GM10248 (cell line): ENCODE results near the gene ADAD2.

Source experiments
- CTCF ChIA-PET: fragments of 300-600 bp; sonication (Branson Sonifier 250); formaldehyde crosslinking; extraction: SDS; loops from one replicate; lab custom pipeline; 2021; ENCODE audit warnings: antibody characterized with exemption; lab: Yijun Ruan, JAX
- POLR2A ChIA-PET: fragments of 350-650 bp; sonication (Branson Sonifier 250); formaldehyde crosslinking; extraction: SDS; loops from one replicate; lab custom pipeline; 2020; ENCODE audit warnings: antibody characterized with exemption; lab: Yijun Ruan, JAX
- DNase-seq: peaks from one replicate; pipeline ENCODE4 v3.0.0; 2012; ENCODE audit errors: extremely low spot score
- TF ChIP-seq, protein P1 (sequence below): IDR thresholded peaks from 2 replicates; pipeline ENCODE4 v1.5.1; 2012; ENCODE audit warnings: mild to moderate bottlenecking, low read depth; ENCODE audit errors: extremely low read depth, missing control alignments, control extremely low read depth

ADAD2 gene

DNA sequence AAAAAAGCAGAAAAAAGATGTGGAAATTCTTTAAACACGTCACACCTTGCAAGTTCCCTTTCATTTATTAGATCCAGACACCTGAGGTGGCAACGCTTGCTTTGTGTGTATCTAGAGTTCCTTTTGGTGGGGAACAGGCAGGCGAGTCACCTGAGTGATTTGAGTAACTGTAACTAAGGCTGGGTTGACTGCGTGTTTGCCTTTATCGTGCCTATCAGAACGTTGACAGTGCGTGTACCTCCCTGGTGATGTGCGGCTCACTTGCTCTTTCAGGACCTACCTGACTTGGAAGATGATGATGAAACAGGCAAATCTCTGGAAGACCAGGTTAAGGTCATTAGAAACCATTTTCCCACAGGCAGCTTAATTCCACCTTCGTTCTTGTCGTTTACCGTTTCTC, 16.6 kb upstream of the ADAD2 start:
- ChIA-PET POLR2A (no interaction called here), CTCF (interaction anchor here (0.7 to 2.3 kb wide), 4 partner anchors 13 to 90 kb away, joined by 3 to 5 read pairs (median 4); partner anchors contain the start of gene TAF1C)
- DNase-seq = no peak
- TF ChIP-seq, protein P1, sequence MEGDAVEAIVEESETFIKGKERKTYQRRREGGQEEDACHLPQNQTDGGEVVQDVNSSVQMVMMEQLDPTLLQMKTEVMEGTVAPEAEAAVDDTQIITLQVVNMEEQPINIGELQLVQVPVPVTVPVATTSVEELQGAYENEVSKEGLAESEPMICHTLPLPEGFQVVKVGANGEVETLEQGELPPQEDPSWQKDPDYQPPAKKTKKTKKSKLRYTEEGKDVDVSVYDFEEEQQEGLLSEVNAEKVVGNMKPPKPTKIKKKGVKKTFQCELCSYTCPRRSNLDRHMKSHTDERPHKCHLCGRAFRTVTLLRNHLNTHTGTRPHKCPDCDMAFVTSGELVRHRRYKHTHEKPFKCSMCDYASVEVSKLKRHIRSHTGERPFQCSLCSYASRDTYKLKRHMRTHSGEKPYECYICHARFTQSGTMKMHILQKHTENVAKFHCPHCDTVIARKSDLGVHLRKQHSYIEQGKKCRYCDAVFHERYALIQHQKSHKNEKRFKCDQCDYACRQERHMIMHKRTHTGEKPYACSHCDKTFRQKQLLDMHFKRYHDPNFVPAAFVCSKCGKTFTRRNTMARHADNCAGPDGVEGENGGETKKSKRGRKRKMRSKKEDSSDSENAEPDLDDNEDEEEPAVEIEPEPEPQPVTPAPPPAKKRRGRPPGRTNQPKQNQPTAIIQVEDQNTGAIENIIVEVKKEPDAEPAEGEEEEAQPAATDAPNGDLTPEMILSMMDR = no peak

DNA sequence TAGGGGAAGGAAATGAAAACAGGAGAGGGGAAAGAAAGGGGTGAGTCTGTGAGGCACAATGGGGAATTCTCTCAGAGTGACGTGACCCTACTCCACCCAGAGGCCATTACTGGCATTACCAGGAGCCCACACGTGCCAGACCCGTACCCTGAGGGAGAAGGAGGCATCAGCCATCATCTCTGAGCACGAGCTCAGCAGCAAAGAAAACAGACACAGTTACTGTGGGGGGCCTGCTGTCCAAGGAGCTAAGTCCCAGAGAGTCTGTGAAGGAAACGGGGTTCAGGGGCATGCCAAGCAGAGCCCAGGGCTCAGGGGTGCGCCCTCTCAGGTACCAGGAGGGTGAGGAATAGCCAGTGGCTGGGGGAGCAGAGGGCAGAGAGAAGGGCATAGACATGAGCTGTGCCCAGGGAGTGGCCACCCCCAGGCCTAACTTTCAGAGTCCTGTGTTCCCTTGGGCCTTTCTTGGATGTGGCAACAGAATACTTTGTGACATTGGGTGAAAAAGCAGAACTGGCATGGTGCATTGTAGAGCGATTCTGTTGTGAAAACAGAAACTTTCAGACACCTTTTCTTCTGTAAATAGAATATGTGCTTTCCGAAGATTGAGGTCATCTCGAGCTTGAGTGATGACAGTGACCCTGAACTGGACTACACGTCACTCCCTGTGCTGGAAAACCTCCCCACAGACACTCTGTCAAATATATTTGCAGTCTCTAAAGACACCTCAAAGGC, 15.4 kb upstream of the ADAD2 start:
- ChIA-PET POLR2A (no interaction called here), CTCF (interaction anchor here (0.7 to 4.0 kb wide), 5 partner anchors 8 to 91 kb away, joined by 3 to 39 read pairs (median 3); partner anchors contain the start of gene TAF1C)
- TF ChIP-seq, protein P1 = no peak
- DNase-seq = peak; percentile 75

DNA sequence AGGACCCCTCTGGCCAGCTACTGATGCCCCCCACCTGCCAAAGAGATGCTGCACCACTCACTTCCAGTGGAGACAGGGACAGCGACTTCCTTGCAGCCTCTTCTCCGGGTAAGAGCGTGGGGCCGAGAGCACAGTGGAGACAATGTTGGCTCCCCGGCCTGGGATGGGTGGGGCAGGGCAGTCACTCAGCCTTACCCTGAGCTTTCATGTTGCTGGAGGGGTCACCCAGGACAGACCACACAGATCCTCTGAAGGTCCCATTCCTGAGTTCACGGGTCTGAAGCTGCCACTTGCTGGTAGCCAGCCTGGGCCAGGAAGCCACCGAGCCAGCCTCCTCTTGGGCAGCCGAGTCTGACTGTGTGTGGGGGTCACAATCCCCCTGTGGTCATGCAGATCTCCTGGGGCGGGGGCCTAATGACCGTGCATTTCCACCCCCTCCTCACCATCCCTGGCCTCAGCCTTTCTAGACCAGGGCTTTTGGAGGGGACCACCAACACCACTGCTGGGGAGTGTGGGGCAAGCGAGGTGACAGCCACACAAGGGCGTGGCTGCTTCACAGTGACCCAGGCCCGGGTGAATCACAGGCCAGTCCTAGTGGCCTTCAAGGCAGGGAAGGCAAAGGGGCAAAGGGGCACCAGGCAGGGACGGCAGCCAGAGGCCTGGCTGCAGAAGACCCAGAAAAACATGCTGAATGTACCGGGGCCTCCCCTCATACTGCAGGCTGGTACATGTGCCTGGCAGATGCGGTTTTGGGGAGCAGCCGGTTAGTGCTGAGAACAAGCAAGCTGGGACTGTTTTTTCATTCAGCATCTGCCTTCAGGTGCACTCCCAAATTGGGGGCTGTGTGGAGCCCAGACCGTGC, 14.5 kb upstream of the ADAD2 start:
- TF ChIP-seq, protein P1 = no peak
- ChIA-PET POLR2A (interaction anchor here (0.5 kb wide), 1 partner anchor 20 kb away, joined by 3 read pairs; no protein-coding TSS in a partner anchor), CTCF (interaction anchor here (0.7 to 4.0 kb wide), 5 partner anchors 8 to 88 kb away, joined by 3 to 39 read pairs (median 3); partner anchors contain the start of gene TAF1C)
- DNase-seq = no peak

DNA sequence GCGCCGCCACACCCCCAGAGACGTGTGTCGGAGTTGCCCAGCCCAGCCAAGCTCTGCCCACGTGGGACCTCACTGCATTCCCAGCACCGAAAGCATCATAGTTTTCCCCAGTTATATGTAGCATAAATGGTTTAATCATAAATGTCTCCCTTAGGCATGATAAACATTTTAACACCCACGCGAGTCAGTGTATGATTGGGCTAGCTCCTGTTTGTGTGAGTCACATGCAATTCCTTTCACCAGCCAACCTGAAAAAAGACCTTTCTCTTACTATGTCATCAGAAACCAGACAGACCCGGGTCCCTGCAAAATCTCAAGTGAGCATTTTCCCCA, 13.2 kb upstream of the ADAD2 start:
- ChIA-PET CTCF (interaction anchor here (1.6 to 4.0 kb wide), 4 partner anchors 10 to 93 kb away, joined by 3 to 39 read pairs (median 8); partner anchors contain the start of gene TAF1C), POLR2A (no interaction called here)
- TF ChIP-seq, protein P1 = no peak
- no peak for DNase-seq

DNA sequence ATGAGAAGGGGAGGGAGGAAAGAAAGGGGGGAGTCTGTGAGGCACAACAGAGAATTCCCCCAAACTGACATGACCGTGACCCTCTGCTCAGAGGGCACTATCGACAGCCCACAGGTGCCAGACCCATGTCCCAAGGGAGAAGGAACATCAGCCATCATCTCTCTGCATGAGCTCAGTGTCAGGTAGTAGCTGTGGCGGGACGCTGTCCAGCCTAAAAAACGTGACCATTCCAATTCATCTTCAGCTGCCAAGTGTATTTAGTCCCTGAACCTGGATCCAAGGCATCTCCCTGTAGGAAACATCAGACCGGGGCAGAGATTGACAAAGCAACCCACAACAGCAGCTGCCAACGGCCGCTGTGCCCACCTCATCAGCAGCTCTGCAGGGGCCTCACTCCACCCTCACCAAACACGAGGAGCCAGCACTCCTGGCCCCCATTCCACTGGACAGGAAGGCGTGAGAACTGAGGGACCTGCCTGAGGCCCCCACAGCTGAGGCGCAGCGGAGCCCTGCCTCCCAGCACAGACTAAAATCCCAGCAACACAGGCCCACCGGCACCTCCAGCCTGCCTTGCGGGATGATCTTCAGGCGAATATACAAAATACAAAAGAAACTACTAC, 12.7 kb upstream of the ADAD2 start:
- TF ChIP-seq, protein P1 = no peak
- no peak for DNase-seq
- POLR2A ChIA-PET = no interaction called here
- CTCF ChIA-PET = interaction anchor here (1.6 to 4.0 kb wide), 4 partner anchors 9 to 93 kb away, joined by 3 to 39 read pairs (median 8); partner anchors contain the start of gene TAF1C
